HG03139 (cell line): Measurements from ENCODE around the gene FFAR2.
"Not testable (repeated sequence)": the region's sequence is repeated elsewhere in the genome, so short reads cannot be mapped to it uniquely, and the experiment has no call there.

Experiments used
- ATAC-seq: cut with Tn5 transposase; IDR thresholded peaks from one replicate; pipeline ENCODE4 v1.9.1; 2021; ENCODE audit not compliant: unreplicated experiment

Gene FFAR2

DNA sequence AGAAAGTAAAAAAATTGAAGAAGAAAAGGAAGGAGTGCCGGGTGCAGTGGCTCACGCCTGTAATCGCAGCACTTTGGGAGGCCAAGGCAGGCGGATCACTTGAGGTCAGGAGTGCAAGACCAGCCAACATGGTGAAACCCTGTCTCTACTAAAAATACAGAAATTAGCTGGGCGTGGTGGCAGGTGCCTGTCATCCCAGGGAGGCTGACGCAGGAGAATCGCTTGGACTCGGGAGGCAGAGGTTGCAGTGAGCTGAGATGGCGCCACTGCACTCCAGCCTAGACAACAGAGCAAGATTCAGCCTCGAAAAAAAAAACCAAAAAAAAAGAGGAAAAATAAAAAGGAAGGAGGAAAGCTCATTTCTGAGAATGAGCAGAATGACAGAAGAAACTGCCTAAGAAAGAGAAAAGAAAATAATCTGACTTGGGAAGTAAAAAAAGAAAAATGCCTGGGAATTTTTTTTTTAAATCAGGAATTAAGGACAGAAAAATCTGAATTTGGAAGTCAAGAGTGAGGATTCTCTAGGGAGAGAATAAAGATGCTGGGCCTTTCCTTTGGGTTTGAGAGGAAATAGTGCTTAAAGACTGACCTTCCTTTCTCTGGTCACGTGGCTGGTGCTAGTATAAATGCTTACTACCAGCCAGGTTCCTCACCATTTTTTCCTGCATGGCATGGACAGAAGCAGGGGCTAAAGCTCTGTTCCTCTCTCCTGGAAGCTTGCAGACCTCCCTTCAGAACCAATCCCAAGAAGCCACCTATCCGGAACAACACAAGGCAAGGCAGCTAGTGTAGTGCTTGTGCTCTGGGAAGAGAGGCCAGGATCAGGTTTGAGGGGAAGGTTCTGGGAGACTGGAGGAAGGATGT lies at the start of gene FFAR2:
Gene FFAR2 (plus strand): TSS at position 652 of the 864 bp plus-strand sequence. CDS start 1,458 bp downstream, outside the sequence.
- no peak for ATAC-seq

DNA sequence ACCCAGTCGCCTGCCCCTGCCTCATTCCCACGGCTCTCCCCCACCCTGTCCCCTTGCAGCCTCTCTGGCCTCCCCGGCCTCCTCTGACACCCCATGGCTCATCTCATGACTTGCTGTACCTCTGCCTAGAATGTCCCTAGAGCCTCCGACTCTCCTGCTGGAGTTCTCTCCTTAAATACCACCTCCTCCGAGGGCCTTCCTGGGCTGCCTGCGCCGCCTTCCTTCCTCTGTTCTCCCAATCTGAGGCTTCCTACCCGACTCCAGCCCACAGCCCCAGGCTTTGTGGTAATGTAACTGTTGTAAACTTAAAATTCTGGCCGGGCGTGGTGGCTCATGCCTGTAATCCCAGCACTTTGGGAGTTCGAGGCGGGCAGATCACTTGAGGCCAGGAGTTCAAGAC lies 49.5 kb upstream of the FFAR2 start:
- ATAC-seq: no peak

DNA sequence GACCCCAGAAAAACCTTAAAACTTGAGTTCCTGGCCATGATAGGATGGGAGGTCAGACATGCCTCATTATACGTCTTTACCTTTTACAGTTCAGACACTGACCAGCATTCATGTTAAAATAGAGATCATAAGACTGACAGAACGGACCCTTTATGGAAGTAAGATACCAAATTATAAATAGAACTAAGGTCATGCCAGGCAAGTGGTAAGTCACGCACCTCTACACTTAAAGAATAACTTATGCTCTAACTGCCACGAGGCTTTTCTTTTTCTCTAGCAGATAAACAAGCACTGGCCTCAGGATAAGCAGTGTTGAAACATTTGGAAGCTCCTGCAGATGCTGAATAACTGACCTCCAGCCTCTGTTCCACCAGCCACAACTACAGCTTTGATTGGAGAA lies 48.8 kb upstream of the FFAR2 start:
- ATAC-seq: no peak

DNA sequence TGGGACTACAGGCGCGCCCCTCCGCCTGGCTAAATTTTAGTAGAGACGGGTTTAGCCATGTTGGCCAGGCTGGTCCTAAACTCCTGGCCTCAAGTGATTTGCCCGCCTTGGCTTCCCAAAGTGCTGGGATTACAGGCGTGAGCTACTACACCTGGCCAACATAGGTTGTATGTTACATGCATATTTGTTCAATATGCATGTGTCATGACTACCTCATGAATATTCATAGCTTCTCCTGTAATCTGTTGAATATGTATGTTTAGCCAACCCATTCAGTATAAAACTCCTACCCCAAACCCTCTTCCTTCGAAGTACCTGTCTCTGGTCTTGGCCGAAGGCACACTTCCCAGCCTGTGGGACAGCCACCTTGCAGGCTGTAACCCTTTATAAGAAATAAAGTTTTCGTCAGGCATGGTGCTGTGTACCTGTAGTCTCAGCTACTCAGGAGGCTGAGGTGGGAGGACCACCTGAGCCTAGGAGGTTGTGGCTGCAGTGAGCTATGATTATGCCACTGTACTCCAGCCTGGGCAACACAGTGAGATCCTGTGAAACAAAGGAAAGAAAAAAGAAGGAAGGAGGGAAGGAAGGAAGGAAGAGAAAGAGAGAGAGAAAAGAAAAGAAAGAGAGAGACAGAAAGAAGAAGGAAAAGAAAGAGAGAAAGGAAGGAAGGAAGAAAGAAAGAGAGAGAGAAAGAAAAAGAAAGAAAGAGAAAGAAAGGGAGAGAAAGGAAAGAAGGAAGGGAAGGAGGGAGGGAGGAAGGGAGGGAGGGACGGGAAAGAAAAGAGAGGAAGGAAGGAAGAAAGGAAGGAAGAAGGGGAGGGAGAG lies 47.9 kb upstream of the FFAR2 start:
- ATAC-seq: no peak

DNA sequence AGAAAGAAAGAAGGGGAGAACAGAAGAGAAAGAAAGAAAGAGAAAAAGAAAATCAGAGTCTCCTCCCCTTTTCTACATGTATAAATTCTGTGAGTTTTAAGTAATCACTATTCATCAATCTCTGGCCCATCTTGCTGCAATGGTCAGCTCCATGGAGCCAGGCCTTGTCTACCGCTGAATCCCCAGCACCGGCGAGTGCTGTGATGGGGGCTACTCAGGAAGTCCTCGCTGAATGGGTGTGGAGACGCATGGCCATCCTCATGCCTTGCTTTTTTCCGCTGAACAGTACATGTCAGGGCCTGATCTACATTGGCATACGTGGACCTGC lies 47.3 kb upstream of the FFAR2 start:
- no peak for ATAC-seq

DNA sequence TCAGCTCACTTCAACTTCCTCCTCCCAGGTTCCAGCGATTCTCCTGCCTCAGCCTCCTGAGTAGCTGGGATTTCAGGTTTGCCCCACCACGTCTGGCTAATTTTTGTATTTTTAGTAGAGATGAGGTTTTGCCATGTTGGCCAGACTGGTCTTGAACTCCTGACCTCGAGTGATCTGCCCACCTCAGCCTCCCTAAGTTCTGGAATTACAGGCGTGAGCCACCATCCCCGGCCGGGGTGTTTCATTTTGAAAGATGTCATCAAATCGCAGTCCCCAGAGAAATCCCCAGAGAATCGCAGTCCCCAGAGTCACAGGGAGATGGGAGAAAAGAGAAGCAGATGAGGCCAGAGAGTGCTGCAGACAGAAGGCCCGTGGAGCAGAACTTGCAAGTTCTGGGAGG lies 46.6 kb upstream of the FFAR2 start:
- not testable (repeated sequence) for ATAC-seq

DNA sequence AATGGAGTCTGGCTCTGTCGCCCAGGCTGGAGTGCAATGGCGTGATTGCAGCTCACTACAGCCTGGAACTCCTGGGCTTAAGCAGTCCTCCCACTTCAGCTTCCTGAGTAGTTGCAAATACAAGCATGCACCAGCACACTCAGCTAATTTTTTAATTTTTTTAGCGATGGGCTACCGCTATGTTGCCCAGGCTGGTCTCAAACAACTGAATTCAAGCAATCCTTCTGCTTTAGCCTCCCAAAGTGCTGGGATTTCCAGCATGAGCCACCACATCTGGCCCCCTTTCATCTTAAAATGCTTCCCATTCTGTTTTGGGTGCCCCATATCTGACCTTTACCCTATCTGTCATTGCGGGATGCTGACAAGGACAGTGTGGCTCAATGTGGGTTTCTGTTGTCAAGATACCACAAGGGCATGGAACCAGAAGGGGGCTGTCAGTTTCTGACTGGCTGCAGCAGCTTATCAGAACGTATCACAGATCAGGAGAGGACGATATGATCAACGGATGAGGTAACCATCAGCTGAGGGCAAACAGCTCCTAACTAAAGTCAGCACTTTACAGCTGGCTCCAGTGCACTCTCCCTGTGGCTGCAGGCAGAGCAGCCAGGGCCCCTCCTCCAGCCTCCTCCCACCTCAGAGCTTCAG lies 44.8 kb upstream of the FFAR2 start:
- ATAC-seq: no peak

DNA sequence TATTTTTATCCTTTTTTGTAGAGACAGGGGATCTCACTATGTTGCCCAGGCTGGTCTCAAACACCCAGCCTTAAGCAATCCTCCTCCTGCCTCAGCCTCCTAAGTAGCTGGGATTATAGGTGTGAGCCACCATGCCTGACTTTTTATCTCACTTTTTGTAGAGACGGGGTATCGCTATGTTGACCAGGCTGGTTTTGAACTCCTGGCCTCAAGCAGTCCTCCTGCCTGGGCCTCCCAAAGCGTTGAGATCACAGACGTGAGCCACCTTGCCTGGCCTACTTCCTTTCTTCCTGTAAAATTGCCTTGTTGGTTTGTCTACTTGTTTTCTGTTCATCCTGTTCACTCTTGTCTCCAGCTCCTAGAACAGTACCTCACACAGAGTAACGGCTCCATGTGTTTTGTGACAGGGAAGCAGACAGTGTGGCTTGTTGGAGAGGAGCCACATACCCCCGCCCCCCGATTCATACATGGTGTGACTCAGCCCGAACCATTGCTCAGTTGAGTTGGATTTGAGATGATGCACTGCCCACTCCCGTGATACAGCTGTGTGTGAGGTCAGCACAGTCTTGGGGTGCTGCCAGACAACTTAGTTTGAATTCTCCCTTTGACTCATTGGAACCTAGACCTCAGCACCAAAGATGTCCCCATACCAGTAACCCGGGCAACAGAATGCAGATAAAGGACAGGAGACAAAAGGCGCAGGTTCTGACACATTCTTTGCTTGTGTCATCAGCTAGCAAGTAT lies 43.0 kb upstream of the FFAR2 start:
- ATAC-seq: no peak

DNA sequence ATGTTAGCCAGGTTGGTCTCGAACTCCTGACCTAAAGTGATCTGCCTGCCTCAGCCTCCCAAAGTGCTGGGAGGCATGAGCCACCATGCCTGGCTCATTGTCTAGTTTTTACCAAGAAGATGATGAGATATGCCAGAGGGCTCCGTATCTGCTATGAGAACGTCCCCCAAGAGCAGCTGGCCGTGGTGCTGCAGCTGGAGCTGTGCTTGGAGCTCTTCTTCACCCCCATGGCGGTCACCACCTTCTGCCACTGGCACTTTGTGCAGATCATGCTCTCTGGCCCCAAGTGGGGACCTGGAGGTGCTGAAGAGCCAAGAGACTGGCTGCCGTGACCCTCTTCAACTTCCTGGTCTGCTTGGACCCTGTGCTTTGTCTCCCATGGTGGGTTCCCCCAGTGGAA lies 40.4 kb upstream of the FFAR2 start:
- no peak for ATAC-seq

DNA sequence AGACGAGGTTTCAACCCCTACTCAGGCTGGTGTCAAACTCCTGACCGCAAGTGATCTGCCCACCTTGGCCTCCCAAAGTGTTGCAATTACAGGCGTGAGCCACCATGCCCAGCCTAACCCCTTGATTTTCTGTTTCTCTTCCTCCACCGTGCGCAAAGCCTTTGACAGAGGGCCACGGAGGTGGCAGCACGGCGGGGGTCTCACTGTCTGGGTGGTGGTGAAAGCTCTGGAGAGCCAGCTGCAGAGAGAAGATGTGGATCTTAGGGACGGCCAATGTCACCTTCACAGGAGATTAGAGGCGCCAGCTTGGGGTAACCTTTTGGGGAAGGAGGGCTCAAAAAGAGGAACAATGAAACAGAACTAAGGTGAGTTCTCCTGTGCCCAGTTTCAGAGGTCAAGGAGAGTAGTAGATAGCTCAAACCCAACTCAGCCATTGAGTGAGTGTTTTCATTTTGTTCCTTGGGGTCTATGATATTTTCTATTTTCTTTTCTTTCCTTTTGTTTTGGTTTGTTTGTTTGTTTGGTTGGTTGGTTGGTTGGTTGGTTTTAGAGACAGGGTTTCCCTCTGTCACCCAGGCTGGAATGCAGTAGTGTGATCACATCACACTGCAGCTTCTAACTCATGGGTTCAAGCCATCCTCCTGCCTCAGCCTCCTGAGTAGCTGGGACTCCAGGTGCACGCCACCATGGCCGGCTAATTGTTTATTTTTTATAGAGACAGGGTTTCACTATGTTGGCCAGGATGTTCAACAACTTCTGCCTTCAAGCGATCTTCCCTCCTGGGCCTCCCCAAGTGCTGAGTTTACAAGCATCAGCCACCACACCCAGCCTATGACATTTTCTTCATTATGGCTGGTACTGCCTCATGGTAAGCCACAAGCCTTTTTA lies 39.5 kb upstream of the FFAR2 start:
- ATAC-seq: peak; percentile 67

DNA sequence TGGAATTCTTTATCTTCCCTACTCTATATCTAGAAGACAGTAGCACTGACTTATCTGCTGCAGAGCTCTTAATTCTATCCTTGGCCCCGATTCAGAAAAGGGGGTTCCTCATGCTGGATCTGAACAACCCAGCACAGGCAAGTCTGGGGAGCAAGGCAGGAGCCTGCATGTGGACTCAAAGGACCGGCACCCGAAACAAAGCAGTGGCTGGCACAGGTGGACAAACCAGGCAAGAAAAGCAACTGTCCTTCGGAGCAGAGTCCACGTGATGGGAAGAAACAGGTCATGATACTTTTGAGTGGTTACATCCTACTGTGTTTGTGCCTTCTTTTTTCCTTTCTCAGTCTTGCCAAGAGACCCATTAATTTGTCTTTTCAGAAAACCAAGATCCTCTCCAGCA lies 38.9 kb upstream of the FFAR2 start:
- no peak for ATAC-seq

DNA sequence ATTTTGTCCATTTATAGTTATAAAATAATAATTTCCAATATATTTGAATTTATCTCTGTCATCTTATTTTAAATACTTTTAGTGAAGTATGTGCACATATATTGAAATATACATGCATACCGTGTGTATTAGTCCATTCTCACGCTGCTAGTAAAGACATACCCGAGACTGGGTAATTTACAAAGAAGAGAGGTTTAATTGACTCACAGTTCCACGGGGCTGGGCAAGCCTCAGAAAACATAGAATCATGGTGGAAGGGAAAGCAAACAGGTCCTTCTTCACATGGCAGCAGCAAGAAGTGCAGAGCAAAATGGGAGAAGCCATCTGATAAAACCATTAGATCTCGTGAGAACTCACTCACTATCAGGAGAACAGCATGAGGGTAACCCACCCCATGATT lies 37.6 kb upstream of the FFAR2 start:
- ATAC-seq: no peak

DNA sequence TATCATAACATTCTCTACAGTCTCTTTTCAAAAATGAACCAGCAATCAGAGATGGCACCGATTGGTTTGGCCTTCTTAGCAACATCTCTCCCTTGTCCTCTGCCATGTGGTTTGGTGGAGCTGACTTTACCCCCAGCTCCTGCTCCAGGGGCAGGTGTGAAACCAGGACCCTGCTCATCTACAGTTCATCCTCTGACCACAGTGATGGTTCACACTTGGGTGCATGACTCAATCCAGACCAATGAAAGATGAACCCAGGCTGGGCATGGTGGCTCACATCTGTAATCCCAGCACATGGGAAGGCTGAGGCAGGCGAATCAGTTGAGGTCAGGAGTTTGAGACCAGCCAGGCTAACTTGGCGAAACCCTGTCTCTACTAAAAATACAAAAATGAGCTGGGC lies 33.6 kb upstream of the FFAR2 start:
- ATAC-seq: no peak

DNA sequence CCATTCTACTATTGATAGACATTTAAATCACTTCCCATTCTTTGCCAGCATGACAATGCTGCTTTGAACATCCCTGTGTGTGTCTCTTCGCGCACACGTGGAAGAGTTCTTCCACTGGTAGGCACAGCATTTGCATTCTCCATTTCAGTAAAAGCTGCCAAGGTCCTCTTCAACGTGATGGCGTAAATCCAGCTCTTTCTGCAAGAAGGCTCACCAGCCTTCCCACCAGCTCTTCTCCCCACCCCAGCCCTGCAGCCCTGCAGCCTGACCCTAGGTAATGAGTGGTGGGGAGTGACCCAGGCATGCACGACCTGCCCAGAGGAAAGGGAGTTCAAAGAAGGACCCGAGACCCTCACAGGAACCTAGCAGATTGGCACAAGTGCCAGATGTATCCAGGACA lies 31.7 kb upstream of the FFAR2 start:
- no peak for ATAC-seq

DNA sequence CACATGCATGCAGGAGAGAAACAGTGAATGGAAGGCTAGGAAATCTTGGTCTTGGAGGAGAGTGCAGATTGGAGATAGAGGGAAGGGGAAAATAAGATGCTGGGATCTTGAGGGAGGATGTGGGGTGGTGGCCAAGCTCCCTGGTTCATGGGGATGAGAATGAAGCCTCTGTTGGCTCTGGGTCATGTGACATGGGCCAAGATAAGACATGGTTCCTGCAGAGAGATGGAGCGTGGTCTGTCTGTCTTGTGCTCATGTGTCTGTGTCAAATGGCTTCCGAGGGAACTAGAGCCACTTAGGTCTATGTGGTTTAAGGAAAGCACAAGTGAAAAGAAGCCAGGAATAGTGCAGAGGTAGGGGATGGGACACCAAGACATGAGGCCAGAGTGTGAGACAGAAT lies 30.8 kb upstream of the FFAR2 start:
- ATAC-seq: no peak

DNA sequence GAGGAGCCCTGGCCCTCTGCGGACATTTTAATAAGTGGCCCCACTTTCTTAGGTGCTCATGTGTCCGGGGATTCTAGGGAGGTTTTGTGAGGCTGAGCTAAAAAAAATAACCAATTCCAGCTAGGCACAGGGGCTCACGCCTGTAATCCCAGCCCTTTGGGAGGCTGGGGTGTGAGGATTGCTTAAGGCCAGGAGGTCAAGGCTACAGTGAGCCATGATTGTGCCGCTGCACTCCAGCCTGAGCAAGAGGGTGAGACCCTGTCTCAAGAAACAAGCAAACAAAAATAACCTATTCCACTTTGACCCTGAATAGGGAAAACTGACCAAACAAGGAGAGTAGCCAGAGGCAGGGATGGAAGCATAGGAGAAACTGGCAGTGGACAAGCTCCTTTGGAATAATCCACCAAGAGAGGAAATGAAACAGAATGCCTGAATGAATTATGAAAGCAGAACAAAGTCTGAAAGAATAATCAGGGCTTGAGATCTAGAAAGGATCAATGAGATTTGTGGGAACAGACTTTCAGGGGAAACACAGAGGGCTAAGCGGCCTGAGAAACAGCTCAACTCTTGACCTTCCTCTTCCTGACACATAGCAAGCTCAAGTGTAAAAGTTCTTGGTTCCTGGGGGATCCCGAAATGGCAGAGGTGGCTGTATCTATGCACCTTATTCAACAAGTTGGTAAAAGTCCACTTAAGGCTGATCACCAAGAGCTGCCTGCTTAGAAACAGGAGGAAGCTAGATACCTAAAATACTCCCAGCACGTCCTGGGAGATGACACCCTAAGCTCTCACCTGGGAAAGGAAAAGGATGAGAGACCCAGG lies 30.1 kb upstream of the FFAR2 start:
- ATAC-seq: no peak

DNA sequence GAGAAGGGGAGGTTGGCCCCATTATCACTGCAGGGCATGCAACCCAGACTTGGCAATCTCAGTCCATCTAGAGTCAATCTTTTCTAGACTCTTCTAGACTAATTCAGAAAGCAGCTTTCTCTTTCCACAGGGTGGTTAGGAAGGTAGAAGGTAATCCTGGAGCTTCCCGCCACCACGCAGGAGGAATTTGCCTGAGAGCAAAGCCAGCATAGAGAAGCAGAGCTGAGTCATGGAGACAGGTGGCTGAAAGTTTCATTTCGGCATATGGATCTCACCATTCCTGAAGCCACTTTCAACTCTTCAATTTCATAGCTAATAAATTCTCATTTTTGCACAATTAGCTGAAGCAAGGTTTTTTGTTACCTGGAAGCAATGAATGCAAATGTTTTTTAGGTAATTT lies 29.0 kb upstream of the FFAR2 start:
- ATAC-seq: no peak

DNA sequence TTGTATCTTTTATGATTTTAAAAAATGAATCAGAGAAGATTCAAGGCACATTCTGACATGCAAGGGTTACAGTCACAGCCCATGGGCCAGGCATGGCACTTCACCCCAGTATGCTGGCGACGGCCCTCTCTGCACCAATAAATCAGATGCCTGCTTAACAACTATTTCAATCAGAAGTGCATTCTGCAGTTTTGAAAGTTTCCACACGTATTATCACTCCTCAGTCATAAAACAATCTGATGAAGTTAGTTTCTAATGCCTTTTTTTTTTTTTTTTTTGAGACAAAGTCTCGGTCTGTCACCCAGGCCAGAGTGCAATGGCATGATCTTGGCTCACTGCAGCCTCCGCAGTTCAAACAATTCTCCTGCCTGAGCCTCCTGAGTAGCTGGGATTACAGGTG lies 28.3 kb upstream of the FFAR2 start:
- no peak for ATAC-seq

DNA sequence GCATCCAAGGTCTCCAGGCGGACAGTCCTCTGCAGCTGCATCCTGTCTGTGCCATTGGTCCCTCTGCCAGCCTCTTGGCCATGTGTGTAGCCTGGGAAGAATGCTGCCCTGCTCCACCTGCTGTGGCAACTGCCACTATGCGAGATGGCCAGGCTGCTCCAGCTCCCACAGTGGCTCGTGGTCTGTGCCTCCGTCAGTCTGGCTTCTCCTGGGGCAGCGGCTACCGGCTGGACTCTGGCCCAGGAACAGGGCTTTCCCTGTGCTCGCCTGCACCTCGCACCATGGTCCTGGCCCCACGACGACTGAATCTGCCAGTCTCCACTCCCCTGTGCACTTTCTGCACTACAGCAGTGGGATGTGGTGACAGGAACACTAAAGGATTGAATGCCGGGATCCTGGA lies 26.7 kb upstream of the FFAR2 start:
- ATAC-seq: no peak
